K562 treated with DMSO at 1 percent for 12 hours (cell line): ENCODE measurements around the gene OR3A3. TPM values are rescaled to one million over a fixed set of nuclear protein-coding genes. Genes with fewer than 3 reads are reported as not detected.

Experiments used
- total RNA-seq: library from RNA; unstranded; fragments of 300-600 nt; gene quantifications from 2 replicates; pipeline ENCODE4 v1.2.3, GENCODE V29; 2022; ENCODE audit not compliant: insufficient read depth

OR3A3 gene
- not detected in 2 replicates for total RNA-seq

GRCh38 chr17:3411070-3411469, at the start of gene OR3A3:
OR3A3 (plus strand) TSS chr17:3411370.

DNA sequence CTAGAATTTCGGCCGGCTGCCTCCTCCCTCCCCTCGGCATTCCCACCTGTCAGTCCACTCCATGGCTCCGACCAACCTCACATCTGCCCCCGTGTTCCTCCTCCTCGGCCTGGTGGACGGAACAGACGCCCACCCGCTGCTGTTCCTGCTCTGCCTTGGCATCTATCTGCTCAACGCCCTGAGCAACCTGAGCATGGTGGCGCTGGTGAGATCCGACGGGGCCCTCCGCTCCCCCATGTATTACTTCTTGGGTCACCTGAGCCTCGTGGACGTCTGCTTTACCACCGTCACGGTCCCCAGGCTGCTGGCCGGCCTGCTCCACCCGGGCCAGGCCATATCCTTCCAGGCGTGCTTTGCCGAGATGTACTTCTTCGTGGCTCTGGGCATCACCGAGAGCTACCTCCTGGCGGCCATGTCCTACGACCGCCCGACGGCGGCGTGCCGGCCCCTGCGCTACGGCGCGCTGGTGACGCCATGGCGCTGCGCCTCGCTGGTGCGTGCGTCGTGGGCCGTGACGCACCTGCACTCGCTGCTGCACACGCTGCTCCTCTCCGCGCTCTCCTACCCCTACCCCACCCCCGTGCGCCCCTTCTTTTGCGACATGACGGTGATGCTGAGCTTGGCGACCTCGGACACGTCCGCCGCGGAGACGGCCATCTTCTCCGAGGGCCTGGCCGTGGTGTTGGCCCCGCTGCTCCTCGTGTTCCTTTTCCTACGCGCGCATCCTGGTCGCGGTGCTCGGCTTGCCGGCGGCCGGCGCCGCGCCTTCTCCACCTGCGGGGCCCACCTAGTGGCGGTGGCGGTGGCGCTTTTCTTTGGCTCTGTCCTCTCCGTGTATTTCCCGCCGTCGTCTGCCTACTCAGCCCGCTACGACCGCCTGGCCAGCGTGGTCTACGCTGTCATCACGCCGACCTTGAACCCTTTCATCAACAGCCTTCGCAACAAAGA, 25.0 kb upstream of the OR3A3 start, which contains the start of gene OR3A2:
Gene OR3A2, minus strand, starts transcription at position 440 of the 948 bp plus-strand sequence.

DNA sequence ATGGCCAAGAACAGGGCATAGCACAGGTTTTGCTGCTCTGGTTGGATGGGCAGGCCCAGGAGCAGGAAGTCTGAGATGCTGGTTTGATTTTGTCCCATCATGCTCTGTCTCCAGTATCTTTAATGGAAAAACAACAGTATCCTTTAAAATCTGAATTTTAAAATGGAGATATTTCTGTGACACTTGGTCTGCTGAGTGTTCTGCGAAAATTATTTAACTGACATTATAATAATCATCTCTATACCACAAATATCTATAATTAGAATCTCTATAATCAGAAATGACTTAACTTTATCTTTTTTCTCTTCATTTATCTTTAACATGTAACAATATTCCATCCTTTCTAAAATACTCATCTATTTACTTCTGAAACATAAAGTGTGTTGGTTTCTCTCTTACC, 12.9 kb upstream of the OR3A3 start, which contains the start of gene OR1E1:
Gene OR1E1, minus strand, starts transcription at position 101 of the 400 bp plus-strand sequence. Its CDS starts 0 bp downstream, at position 101.

DNA sequence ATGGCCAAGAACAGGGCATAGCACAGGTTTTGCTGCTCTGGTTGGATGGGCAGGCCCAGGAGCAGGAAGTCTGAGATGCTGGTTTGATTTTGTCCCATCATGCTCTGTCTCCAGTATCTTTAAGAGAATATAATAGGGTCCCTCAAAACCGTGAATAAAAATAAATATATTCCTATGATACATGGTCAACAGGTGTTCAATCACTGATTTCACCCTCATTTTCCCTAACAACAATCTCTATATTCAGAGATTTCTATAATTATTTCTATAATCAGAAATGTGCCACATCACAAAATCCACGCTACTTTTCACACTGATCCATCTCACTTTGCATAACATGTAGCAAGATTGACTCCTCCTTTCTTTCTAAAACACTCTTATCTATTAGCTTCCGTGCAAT, 22.6 kb downstream of the OR3A3 start, which contains the start of gene OR1E2:
Gene OR1E2, minus strand, starts transcription at position 101 of the 400 bp plus-strand sequence. Its CDS starts 0 bp downstream, at position 101.

DNA sequence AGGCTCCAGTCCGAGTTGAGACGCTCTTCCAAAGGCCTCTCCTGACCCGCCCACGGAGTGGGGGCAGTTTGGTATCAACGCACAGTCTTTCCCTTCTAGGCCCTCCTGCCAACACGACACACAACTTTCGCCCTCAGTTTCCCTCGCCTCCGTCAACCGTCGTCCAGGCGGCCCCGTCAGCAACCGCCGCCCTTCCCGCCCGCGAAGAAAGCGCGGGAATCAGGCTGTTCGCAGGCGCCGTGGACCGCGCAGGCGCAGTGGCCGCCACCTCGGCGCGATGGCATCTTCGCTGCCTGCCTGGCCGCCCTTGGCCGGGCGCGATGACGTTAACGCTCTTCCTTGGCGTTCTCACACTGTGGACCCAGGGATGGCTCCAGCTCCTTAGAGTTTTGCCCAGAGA, 60.4 kb downstream of the OR3A3 start, which contains the start of gene SPATA22:
Gene SPATA22, minus strand, starts transcription at position 221 of the 400 bp plus-strand sequence. CDS start 2,494 bp downstream, outside the sequence.

Other genes starting within 250 kb of the OR3A3 start
- not detected in 2 replicates for gene OR1A2, start 213.9 kb upstream of the OR3A3 start, total RNA-seq
- gene OR1A1, start 203.7 kb upstream of the OR3A3 start, total RNA-seq = not detected in 2 replicates
- gene OR3A1, start 113.0 kb upstream of the OR3A3 start, total RNA-seq = not detected in 2 replicates
- not detected in 2 replicates for gene OR3A2, start 25.1 kb upstream of the OR3A3 start, total RNA-seq
- not detected in 2 replicates for gene OR1E1, start 13.0 kb upstream of the OR3A3 start, total RNA-seq
- gene OR1E2, start 22.5 kb downstream of the OR3A3 start, total RNA-seq = not detected in 2 replicates
- 0.53 TPM in 1 of 2 replicates, not detected in the other for gene SPATA22, start 60.4 kb downstream of the OR3A3 start, total RNA-seq
- not detected in 2 replicates for gene ASPA, start 64.6 kb downstream of the OR3A3 start, total RNA-seq
- gene TRPV3, start 146.4 kb downstream of the OR3A3 start, total RNA-seq = not detected in 2 replicates
- gene TRPV1, start 198.0 kb downstream of the OR3A3 start, total RNA-seq = 0.55 and 1.6 TPM in 2 replicates
- gene SHPK, start 224.9 kb downstream of the OR3A3 start, total RNA-seq = 11.5 and 22.0 TPM in 2 replicates
- 13.6 and 28.7 TPM in 2 replicates for gene CTNS, start 225.4 kb downstream of the OR3A3 start, total RNA-seq